IgD-negative memory B cell (primary cell): ENCODE results near the gene LMTK2. TPM values are rescaled to one million over a fixed set of nuclear protein-coding genes. Genes with fewer than 3 reads are reported as not detected.
"Not testable (repeated sequence)": the region's sequence is repeated elsewhere in the genome, so short reads cannot be mapped to it uniquely, and the experiment has no call there.

Experiments used
- H3K27ac Mint-ChIP-seq, 3 donors: one replicate each; pipeline ENCODE4 v1.8.0; 2020 to 2022; ENCODE audit warnings: mild to moderate bottlenecking in 3 of 3, mixed read lengths in 3 of 3, moderate library complexity in 1 of 3
- H3K27me3 Mint-ChIP-seq: one replicate; pipeline ENCODE4 v1.8.0; 2021; ENCODE audit warnings: mixed read lengths
- H3K36me3 Mint-ChIP-seq: one replicate; pipeline ENCODE4 v1.8.0; 2020; ENCODE audit warnings: mild to moderate bottlenecking, mixed read lengths
- H3K4me1 Mint-ChIP-seq, 3 donors: one replicate each; pipeline ENCODE4 v1.8.0; 2020 to 2022; ENCODE audit warnings: mixed read lengths in 3 of 3, mild to moderate bottlenecking in 1 of 3
- H3K4me3 Mint-ChIP-seq, 4 donors: one replicate each; pipeline ENCODE4 v1.8.0; 2020 to 2022; ENCODE audit warnings: mild to moderate bottlenecking in 4 of 4, mixed read lengths in 4 of 4, moderate library complexity in 3 of 4
- H3K9me3 Mint-ChIP-seq, 3 donors: one replicate each; pipeline ENCODE4 v1.8.0; 2020 to 2021; ENCODE audit warnings: mixed read lengths in 3 of 3, mild to moderate bottlenecking in 1 of 3
- polyA plus RNA-seq: library from polyadenylated mRNA; unstranded; fragments of 300-500 nt; fragmentation: Illumina TruSeq; gene quantifications from one replicate; pipeline ENCODE4 v1.2.3, GENCODE V29; 2021

The LMTK2 gene
- polyA plus RNA-seq, 1 donor from 2014 or later, result 1.6 TPM

- no peak overlapping the region for H3K4me3 Mint-ChIP-seq
- peaks cover 2% of the 10 kb centered on the region for H3K36me3 Mint-ChIP-seq
- H3K4me1 Mint-ChIP-seq, result peaks cover 17 to 25% (median 21%) of the 10 kb centered on the region in 3 donors
- peak overlapping the region in 1 of 3 donors; percentile 10 for H3K27ac Mint-ChIP-seq
- H3K27me3 Mint-ChIP-seq, result peaks cover 23% of the 10 kb centered on the region
- no peaks in the 10 kb centered on the region for H3K9me3 Mint-ChIP-seq
Measured at GRCh38 chr7:98215561-98216495, 109.2 kb downstream of the LMTK2 start.

GRCh38 chr7:98216941-98217622 lies 110.4 kb downstream of the LMTK2 start:
- H3K27me3 Mint-ChIP-seq, result peaks cover 18% of the 10 kb centered on the region
- no peak overlapping the region for H3K4me3 Mint-ChIP-seq
- no peak overlapping the region for H3K27ac Mint-ChIP-seq
- H3K9me3 Mint-ChIP-seq, result no peaks in the 10 kb centered on the region
- H3K36me3 Mint-ChIP-seq, result peaks cover 4% of the 10 kb centered on the region
- H3K4me1 Mint-ChIP-seq, result peaks cover 17 to 22% (median 21%) of the 10 kb centered on the region in 3 donors

- Mint-ChIP-seq H3K4me1 (peaks cover 17 to 22% (median 21%) of the 10 kb centered on the region in 3 donors), H3K36me3 (peaks cover 4% of the 10 kb centered on the region), H3K4me3 (peak overlapping the region in 2 of 4 donors; percentile 4 to 39), H3K9me3 (no peaks in the 10 kb centered on the region), H3K27ac (peak overlapping the region; percentile 25 to 60 (median 45)), H3K27me3 (peaks cover 14% of the 10 kb centered on the region)
Measured at GRCh38 chr7:98217623-98218582, 111.2 kb downstream of the LMTK2 start.

- Mint-ChIP-seq H3K27me3 (peaks cover 13% of the 10 kb centered on the region), H3K4me1 (peaks cover 17 to 22% (median 21%) of the 10 kb centered on the region in 3 donors), H3K4me3 (peak overlapping the region in 3 of 4 donors; percentile 3 to 19 (median 5)), H3K27ac (peak overlapping the region in 1 of 3 donors; percentile 19)
- H3K36me3 Mint-ChIP-seq, H3K9me3 Mint-ChIP-seq: not testable (repeated sequence)
Measured at GRCh38 chr7:98219382-98219781, 112.7 kb downstream of the LMTK2 start.

- peak overlapping the region in 1 of 3 donors; percentile 13 for H3K27ac Mint-ChIP-seq
- no peak overlapping the region for H3K4me3 Mint-ChIP-seq
- peaks cover 14% of the 10 kb centered on the region for H3K27me3 Mint-ChIP-seq
- peaks cover 17 to 21% (median 20%) of the 10 kb centered on the region in 3 donors for H3K4me1 Mint-ChIP-seq
- peaks cover 4% of the 10 kb centered on the region for H3K36me3 Mint-ChIP-seq
- no peaks in the 10 kb centered on the region for H3K9me3 Mint-ChIP-seq
Measured at GRCh38 chr7:98221611-98222532, 115.2 kb downstream of the LMTK2 start.

GRCh38 chr7:98222533-98223195 lies 116.0 kb downstream of the LMTK2 start:
- Mint-ChIP-seq H3K4me1 (peaks cover 17 to 21% (median 20%) of the 10 kb centered on the region in 3 donors), H3K36me3 (peaks cover 4% of the 10 kb centered on the region), H3K27ac (no peak overlapping the region), H3K27me3 (peaks cover 14% of the 10 kb centered on the region), H3K4me3 (no peak overlapping the region), H3K9me3 (no peaks in the 10 kb centered on the region)

GRCh38 chr7:98223351-98223897 lies 116.8 kb downstream of the LMTK2 start:
- Mint-ChIP-seq H3K4me1 (peaks cover 13 to 16% (median 16%) of the 10 kb centered on the region in 3 donors), H3K27me3 (peaks cover 10% of the 10 kb centered on the region), H3K4me3 (no peak overlapping the region), H3K27ac (no peak overlapping the region), H3K9me3 (no peaks in the 10 kb centered on the region), H3K36me3 (peaks cover 6% of the 10 kb centered on the region)

GRCh38 chr7:98223898-98224700 lies 117.4 kb downstream of the LMTK2 start:
- no peak overlapping the region for H3K4me3 Mint-ChIP-seq
- no peak overlapping the region for H3K27ac Mint-ChIP-seq
- H3K36me3 Mint-ChIP-seq, result peaks cover 6% of the 10 kb centered on the region
- no peaks in the 10 kb centered on the region for H3K9me3 Mint-ChIP-seq
- peaks cover 8% of the 10 kb centered on the region for H3K27me3 Mint-ChIP-seq
- H3K4me1 Mint-ChIP-seq, result peaks cover 8 to 9% (median 9%) of the 10 kb centered on the region in 3 donors

- Mint-ChIP-seq H3K36me3 (peaks cover 6% of the 10 kb centered on the region), H3K9me3 (no peaks in the 10 kb centered on the region), H3K4me1 (peaks cover 2 to 3% (median 3%) of the 10 kb centered on the region in 3 donors), H3K27me3 (peaks cover 5% of the 10 kb centered on the region), H3K4me3 (no peak overlapping the region), H3K27ac (no peak overlapping the region)
Measured at GRCh38 chr7:98224701-98225181, 118.1 kb downstream of the LMTK2 start.

GRCh38 chr7:98225913-98226614 lies 119.4 kb downstream of the LMTK2 start:
- H3K36me3 Mint-ChIP-seq, result peaks cover 11% of the 10 kb centered on the region
- H3K4me1 Mint-ChIP-seq, result no peaks in the 10 kb centered on the region
- H3K9me3 Mint-ChIP-seq, result no peaks in the 10 kb centered on the region
- no peak overlapping the region for H3K27ac Mint-ChIP-seq
- no peak overlapping the region for H3K4me3 Mint-ChIP-seq
- H3K27me3 Mint-ChIP-seq, result peaks cover 4% of the 10 kb centered on the region

GRCh38 chr7:98227939-98228338 lies 121.3 kb downstream of the LMTK2 start:
- H3K36me3 Mint-ChIP-seq, result peaks cover 8% of the 10 kb centered on the region
- no peaks in the 10 kb centered on the region for H3K9me3 Mint-ChIP-seq
- no peak overlapping the region for H3K27ac Mint-ChIP-seq
- H3K4me1 Mint-ChIP-seq, result no peaks in the 10 kb centered on the region
- peaks cover 4% of the 10 kb centered on the region for H3K27me3 Mint-ChIP-seq
- H3K4me3 Mint-ChIP-seq, result no peak overlapping the region

- peaks cover 9% of the 10 kb centered on the region for H3K36me3 Mint-ChIP-seq
- no peak overlapping the region for H3K27ac Mint-ChIP-seq
- H3K27me3 Mint-ChIP-seq, result peaks cover 1% of the 10 kb centered on the region
- no peak overlapping the region for H3K4me3 Mint-ChIP-seq
- no peaks in the 10 kb centered on the region for H3K4me1 Mint-ChIP-seq
- no peaks in the 10 kb centered on the region for H3K9me3 Mint-ChIP-seq
Measured at GRCh38 chr7:98228801-98229200, 122.1 kb downstream of the LMTK2 start.
